Caco-2 (cell line): Measurements from ENCODE around the gene DBF4B. TPM values are rescaled to one million over a fixed set of nuclear protein-coding genes. Genes with fewer than 3 reads are reported as not detected.
"Not testable (repeated sequence)": the region's sequence is repeated elsewhere in the genome, so short reads cannot be mapped to it uniquely, and the experiment has no call there.

Experiments used
- BruUV-seq: library from RNA; stranded (reverse); fragments of 400-500 nt; replicated peaks from 2 replicates; lab custom pipeline; 2021; lab: Mats Ljungman, UMichigan
- CTCF ChIA-PET: fragments of 300-600 bp; sonication (Branson Sonifier 250); formaldehyde crosslinking; loops from one replicate; lab custom pipeline; 2022; ENCODE audit warnings: antibody characterized with exemption; lab: Charles Lee
- POLR2A ChIA-PET: fragments of 300-600 bp; sonication (Branson Sonifier 250); formaldehyde crosslinking; loops from one replicate; lab custom pipeline; 2022; ENCODE audit warnings: antibody characterized with exemption; lab: Charles Lee
- DNase-seq, 2 experiments: peaks; one replicate each; pipeline versions ENCODE4 v3.0.0 to v3.0.0-alpha.2; 2020 to 2022
- H3K27me3 ChIP-seq: replicated peaks from 2 replicates; pipeline ENCODE4 v1.6.0; 2011; ENCODE audit warnings: low read length; ENCODE audit not compliant: control insufficient read depth, insufficient read depth
- H3K36me3 ChIP-seq: 2 replicates; pipeline ENCODE4 v1.5.1; 2011; ENCODE audit warnings: low read length; ENCODE audit not compliant: control insufficient read depth, insufficient read depth
- H3K4me1 ChIP-seq: fragments of 250-450 bp; sonication (Bioruptor Pico); 2 replicates; pipeline ENCODE4 v1.5.1; 2020; ENCODE audit warnings: mild to moderate bottlenecking
- H3K4me3 ChIP-seq: 2 replicates; pipeline ENCODE4 v1.5.1; 2011; ENCODE audit warnings: low read depth, mild to moderate bottlenecking, control low read depth, low read length
- H3K9me3 ChIP-seq: fragments of 250-450 bp; sonication (Bioruptor Pico); 2 replicates; pipeline ENCODE4 v1.5.1; 2020; ENCODE audit warnings: mild to moderate bottlenecking, moderate library complexity
- H3K27ac Mint-ChIP-seq: one replicate; pipeline ENCODE4 v1.8.0; 2022; ENCODE audit warnings: mixed read lengths; ENCODE audit not compliant: unreplicated experiment
- H3K27me3 Mint-ChIP-seq: one replicate; pipeline ENCODE4 v1.8.0; 2022; ENCODE audit warnings: mixed read lengths; ENCODE audit not compliant: insufficient read depth, unreplicated experiment
- H3K36me3 Mint-ChIP-seq: one replicate; pipeline ENCODE4 v1.8.0; 2022; ENCODE audit warnings: mild to moderate bottlenecking, mixed read lengths; ENCODE audit not compliant: insufficient read depth, unreplicated experiment
- H3K4me1 Mint-ChIP-seq: one replicate; pipeline ENCODE4 v1.8.0; 2022; ENCODE audit warnings: low read depth, mixed read lengths; ENCODE audit not compliant: unreplicated experiment
- H3K4me3 Mint-ChIP-seq: one replicate; pipeline ENCODE4 v1.8.0; 2022; ENCODE audit warnings: mild to moderate bottlenecking, moderate library complexity, mixed read lengths; ENCODE audit not compliant: unreplicated experiment
- H3K9me3 Mint-ChIP-seq: one replicate; pipeline ENCODE4 v1.8.0; 2022; ENCODE audit warnings: mixed read lengths; ENCODE audit not compliant: unreplicated experiment
- intact Hi-C: fragments of 100-400 bp; cut with micrococcal nuclease; formaldehyde crosslinking; loops from one replicate; pipeline ENCODE4 v1.10.0; 2022; ENCODE audit not compliant: unreplicated experiment
- total RNA-seq: library from RNA; stranded (reverse); gene quantifications from 2 replicates; pipeline ENCODE4 v1.2.3, GENCODE V29; 2022
- TF ChIP-seq, protein P1 (sequence below), 2 experiments: fragments of 200-600 bp in 1 of 2; IDR thresholded peaks; 1 replicate in 1 of 2; 2 replicates in 1 of 2; pipeline versions ENCODE4 v1.5.1 to v1.8.0; 2011 to 2022; ENCODE audit warnings: antibody characterized with exemption in 1 of 2, control low read depth in 1 of 2, inconsistent platforms in 1 of 2, low read depth in 1 of 2, low read length in 1 of 2, mild to moderate bottlenecking in 1 of 2, moderate library complexity in 1 of 2; ENCODE audit not compliant: insufficient read depth in 1 of 2, severe bottlenecking in 1 of 2, unreplicated experiment in 1 of 2

Gene DBF4B
- total RNA-seq, 1 experiment from 2014 or later: 34.2 TPM

DNA sequence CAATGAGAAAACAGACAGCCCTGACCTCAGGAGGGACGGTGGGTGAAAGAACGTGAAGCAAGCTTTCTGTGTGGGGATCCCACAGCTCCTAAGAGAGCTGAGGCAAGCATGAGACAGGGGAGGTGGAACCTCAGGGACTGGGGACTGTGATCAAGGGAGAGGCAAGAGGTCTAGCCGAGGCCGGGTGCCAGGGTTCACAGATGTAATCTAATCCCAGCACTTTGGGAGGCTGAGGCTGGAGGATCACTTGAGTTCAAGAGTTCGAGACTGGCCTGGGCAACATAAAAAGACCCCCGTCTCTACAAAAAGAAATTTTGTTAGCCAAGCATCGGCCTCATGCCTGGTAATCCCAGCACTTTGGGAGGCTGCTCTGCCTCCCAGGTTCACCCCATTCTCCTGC is 45.8 kb downstream of the DBF4B start:
- POLR2A ChIA-PET: no interaction called here
- CTCF ChIA-PET: interaction anchor here (0.6 kb wide), 1 partner anchor 57 kb away, joined by 4 read pairs; no protein-coding TSS in a partner anchor
- H3K4me1 Mint-ChIP-seq: no peaks in the 10 kb centered on the region
- Histone ChIP-seq H3K9me3 (no peaks in the 10 kb centered on the region), H3K4me3 (no peak overlapping the region), H3K36me3 (no peaks in the 10 kb centered on the region), H3K4me1 (no peaks in the 10 kb centered on the region), H3K27me3 (no peaks in the 10 kb centered on the region)
- H3K27ac Mint-ChIP-seq: no peak overlapping the region
- no peak for DNase-seq
- no peak overlapping the region for H3K4me3 Mint-ChIP-seq
- intact Hi-C loops: no loop called here
- no peaks in the 10 kb centered on the region for H3K9me3 Mint-ChIP-seq
- H3K36me3 Mint-ChIP-seq: peaks cover 13% of the 10 kb centered on the region
- TF ChIP-seq, protein P1, sequence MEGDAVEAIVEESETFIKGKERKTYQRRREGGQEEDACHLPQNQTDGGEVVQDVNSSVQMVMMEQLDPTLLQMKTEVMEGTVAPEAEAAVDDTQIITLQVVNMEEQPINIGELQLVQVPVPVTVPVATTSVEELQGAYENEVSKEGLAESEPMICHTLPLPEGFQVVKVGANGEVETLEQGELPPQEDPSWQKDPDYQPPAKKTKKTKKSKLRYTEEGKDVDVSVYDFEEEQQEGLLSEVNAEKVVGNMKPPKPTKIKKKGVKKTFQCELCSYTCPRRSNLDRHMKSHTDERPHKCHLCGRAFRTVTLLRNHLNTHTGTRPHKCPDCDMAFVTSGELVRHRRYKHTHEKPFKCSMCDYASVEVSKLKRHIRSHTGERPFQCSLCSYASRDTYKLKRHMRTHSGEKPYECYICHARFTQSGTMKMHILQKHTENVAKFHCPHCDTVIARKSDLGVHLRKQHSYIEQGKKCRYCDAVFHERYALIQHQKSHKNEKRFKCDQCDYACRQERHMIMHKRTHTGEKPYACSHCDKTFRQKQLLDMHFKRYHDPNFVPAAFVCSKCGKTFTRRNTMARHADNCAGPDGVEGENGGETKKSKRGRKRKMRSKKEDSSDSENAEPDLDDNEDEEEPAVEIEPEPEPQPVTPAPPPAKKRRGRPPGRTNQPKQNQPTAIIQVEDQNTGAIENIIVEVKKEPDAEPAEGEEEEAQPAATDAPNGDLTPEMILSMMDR (IDR thresholded peaks at IDR 0.05; ENCODE audit: insufficient read depth in 1 of 2, low read depth in 1 of 2, low read length in 1 of 2, severe bottlenecking in 1 of 2, unreplicated experiment in 1 of 2): no peak
- BruUV-seq: no TSS peak
- H3K27me3 Mint-ChIP-seq: no peaks in the 10 kb centered on the region

DNA sequence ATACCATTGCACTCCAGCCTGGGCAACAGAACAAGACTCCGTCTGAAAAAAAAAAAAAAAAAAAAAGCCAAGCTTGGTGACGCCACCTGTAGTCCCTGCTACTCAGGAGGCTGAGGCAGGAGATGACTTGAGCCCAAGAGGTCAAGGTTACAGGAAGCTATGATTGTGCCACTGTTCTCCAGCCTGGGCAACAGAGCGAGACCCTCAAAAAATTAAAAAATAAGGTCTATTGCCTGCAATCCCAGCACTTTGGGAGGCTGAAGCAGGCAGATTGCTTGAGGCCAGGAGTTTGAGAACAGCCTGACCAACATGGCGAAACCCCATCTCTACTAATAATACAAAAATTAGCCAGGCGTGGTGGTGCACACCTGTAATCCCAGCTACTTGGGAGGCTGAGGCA is 46.7 kb downstream of the DBF4B start:
- H3K36me3 ChIP-seq, H3K27me3 ChIP-seq, DNase-seq, H3K9me3 Mint-ChIP-seq, H3K4me3 ChIP-seq, H3K4me3 Mint-ChIP-seq, H3K9me3 ChIP-seq, BruUV-seq, H3K27ac Mint-ChIP-seq, H3K27me3 Mint-ChIP-seq, H3K4me1 Mint-ChIP-seq, H3K4me1 ChIP-seq, intact Hi-C loops, CTCF ChIA-PET: not testable (repeated sequence)
- POLR2A ChIA-PET: interaction anchor here (0.7 kb wide), 1 partner anchor 9 kb away, joined by 4 read pairs; no protein-coding TSS in a partner anchor
- peaks cover 13% of the 10 kb centered on the region for H3K36me3 Mint-ChIP-seq

DNA sequence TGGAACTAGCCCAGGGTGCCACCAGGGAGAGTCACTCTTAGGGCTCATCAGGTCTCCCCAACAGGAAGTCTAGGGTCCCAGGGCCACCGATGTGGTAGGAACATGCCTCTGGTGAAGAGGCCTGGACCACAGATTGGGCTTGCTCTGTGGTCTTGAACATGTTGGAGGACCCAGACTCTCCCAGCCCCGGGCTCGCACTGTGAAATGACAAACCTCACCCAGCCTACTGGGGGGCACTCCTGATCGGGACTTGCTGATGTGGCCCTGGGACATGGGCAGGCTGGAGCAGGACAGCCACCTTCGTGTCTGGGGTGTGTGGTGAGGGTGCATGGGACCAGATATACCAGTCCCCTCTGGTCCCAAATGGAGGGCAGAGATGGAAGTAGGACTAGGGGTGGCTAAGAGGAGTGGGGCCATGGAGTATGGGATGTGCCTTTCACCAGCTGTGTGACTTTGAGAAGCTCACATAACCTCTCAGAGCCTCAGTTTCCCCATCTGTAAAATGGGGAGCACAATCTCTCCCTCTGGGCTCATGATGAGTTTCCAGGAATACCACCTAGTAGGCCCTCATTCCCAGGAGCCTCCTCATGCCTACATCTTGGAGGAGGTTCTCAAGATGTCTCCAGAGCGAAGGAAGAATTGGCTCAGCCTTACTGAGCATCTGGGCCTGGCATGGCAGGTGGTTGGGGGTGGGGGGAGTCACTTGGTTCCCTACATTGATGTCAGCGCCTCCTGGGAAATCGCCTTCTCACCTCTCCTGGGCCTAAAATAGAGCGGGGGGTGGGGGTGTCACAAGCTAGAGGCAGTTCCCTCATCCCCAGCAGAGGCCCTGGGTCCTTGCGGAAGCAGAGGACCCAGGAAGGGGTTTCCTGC is 48.8 kb downstream of the DBF4B start:
- H3K4me1 Mint-ChIP-seq: no peaks in the 10 kb centered on the region
- no peak overlapping the region for H3K27ac Mint-ChIP-seq
- ChIA-PET CTCF (interaction anchor here (0.7 kb wide), 1 partner anchor 18 kb away, joined by 4 read pairs; no protein-coding TSS in a partner anchor), POLR2A (interaction anchor here (0.6 kb wide), 1 partner anchor 30 kb away, joined by 3 read pairs; no protein-coding TSS in a partner anchor)
- no peak overlapping the region for H3K4me3 Mint-ChIP-seq
- DNase-seq: no peak
- Histone ChIP-seq H3K36me3 (no peaks in the 10 kb centered on the region), H3K9me3 (no peaks in the 10 kb centered on the region), H3K27me3 (no peaks in the 10 kb centered on the region), H3K4me3 (no peak overlapping the region), H3K4me1 (peaks cover 7% of the 10 kb centered on the region)
- H3K36me3 Mint-ChIP-seq: peaks cover 7% of the 10 kb centered on the region
- H3K9me3 Mint-ChIP-seq: no peaks in the 10 kb centered on the region
- BruUV-seq: no TSS peak
- H3K27me3 Mint-ChIP-seq: no peaks in the 10 kb centered on the region
- intact Hi-C loops: no loop called here
- TF ChIP-seq, protein P1 (IDR thresholded peaks at IDR 0.05; ENCODE audit: insufficient read depth in 1 of 2, low read depth in 1 of 2, low read length in 1 of 2, severe bottlenecking in 1 of 2, unreplicated experiment in 1 of 2): no peak
